CD4-positive, alpha-beta T cell treated with Interleukin-4 for 1 hour (primary cell): ENCODE measurements around the gene ATP2A3.

Experiments used
- DNase-seq, 2 donors: peaks; one replicate each; pipeline ENCODE4 v3.0.0-alpha.2; 2020 to 2022

The ATP2A3 gene

DNA sequence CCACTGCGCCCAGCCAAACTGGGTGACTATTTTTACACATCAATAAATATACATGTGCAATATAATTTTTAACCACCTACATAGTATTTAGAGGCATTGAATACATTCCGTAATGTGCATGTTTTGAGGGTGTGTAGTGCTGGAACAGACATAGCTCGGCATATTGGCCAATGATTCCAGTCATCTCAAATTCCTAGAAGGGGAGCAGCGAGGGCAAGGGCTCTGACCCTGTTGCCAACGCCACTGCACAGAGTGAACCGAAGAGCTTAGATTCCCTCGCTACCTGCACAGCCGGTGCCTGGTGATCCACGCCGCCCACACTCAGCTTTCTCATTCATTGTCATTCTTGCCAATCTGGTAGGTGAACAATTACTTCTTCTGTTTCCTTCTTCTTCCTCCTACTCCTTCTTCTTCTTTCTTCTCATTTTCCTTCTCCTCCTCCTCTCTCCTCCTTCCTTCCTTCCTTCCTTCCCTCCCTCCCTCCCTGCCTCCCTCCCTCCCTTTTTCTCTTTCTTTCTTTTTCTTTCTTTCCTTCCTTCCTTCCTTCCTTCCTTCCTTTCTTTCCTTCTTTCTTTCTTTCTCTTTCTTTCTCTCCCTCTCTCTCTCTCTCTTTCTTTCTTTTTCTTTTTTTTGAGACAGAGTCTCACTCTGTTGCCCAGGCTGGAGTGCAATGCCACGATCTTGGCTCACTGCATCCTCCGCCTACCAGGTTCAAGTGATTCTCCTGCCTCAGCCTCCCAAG, 26.3 kb upstream of the ATP2A3 start:
- no peak for DNase-seq

DNA sequence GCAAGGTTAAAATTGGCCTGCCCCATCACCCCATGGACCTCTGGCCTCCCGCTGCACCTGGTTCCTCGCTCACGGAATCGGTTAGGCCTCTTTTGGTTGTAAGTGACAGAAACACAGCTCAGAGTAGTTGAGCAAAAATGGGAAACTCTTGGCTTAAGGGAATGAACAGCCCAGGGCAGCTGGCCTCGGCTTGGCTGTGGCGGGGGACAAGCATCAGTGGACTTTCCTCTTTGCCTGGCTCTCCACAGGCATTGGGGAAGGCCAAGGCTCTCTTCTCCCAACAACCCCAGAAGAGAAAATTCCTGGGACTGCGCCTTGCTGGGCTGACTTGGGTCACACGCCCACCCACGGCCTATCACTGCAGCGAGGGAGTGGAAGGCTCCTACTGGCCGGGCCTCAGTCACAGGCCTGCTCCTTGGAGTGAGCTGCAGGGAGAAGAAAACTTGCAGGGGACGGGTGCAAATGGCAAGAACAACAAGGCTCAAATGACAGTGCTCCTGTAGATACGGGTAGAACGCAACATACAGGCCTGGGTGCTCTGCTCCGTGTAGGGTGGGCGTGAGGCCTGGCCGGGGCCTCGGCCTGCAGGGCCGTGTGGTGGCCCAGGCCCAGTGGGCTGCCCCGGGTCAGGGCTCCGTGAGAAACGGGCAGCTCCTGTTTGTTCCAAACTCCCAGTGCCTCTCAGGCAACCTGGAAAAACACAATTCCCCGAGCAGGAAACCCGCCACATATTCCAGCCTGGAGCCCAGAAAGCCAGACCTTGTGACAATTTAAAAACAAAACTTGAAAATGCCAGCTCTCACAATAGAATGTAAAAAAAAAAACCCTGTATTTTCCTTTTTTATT, 25.0 kb upstream of the ATP2A3 start:
- DNase-seq, result no peak

DNA sequence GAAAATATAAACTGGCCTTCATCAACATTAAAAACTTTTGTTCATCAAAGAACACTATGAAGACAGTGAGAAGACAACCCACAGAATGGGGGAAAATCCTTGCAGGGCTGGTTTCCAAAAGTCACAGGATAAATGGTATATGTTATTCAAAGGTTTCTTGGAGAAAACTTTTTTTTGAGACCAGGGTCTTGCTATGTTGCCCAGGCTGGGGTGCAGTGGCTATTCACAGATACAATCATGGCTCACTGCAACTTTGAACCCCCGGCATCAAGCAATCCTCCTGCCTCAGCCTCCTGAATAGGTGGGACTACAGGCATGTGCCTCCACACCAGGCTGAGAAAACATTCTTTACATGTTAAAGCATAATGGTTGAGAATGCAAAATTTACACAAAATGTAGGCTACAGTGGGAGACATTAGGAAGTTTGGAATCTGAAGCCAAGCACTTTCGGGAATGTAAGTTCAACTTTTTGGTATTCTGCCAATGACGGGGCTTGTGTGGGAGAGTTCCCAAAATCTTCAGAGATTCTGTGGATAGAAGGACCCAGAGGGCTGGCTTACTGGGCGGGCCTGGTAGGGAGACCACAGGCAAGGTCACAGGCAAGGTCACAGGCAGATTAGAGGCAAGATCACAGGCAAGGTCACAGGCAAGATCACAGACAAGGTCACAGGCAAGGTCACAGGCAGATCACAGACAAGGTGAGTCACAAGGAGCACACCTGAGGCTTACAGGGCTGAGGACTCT, 24.2 kb upstream of the ATP2A3 start:
- DNase-seq, result no peak

DNA sequence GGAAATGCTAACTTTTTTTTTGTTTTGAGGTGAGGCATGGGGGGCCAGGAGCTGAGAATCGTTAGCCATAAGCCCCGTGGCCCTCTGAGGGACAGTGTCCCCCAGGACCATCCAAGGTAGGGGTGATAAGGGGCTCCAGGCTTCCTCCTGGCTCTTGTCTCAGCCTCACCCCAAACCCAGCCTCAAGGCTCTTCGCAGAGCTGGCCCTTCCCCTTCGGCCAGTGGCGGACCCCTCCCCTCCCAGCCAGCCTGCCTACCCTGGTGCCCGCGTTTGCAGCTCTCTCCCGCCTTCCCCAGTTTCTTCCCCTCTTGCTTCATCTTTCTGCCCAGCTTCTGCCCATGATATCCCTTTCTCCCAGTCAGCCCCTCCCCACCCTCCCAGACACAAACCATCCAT, 22.7 kb upstream of the ATP2A3 start:
- DNase-seq, result no peak

DNA sequence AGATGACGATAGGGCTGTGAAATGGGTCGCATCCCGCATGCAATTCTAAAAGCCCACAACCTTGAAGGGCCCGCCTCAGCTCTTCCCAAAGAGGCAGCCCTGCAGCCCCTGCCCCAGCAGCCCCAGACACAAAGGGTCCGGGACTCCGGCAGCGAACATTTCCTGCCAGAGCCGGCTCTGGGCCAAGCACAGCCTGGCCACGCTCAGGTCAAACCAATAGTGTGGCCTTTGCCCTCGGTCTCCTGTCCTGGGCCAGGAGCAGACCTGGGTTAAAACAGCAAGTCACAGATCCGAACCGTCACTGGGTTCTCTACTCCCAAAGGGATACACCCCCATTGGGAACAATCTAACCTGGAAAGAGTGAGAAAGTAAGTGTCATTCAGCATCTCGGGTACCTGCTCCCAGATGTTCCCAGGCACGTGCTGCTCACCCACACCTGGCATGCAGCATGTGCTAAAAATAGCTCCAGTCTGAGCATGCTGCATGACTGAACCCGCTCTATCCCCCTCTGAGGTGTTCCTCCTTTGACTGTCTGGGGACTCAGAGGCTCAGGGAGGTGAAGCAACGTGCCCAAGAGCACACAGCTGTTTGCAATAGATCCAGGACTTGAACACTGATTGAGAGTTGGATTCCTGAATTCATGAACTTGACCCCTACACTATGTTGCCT, 22.2 kb upstream of the ATP2A3 start:
- no peak for DNase-seq

DNA sequence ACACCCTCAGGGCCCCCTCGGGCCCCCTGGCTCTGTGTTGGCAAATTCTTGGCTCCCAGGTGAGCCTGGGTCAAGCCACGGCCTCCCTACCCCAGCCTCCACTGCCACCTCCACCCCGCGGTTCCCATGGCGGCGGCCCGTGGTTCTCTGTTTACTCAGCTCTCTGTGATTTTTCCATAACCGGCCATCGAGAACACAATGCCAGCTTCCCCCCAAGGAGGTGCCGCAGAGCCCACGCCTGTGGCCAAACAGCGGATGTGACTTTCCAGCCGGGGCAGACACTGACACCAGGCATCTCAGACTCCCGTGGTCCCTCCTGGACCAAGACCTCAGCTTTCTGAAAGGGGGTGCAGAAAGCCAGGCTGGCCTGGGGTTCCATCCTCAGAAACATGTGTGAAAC, 21.6 kb upstream of the ATP2A3 start:
- DNase-seq, result no peak

DNA sequence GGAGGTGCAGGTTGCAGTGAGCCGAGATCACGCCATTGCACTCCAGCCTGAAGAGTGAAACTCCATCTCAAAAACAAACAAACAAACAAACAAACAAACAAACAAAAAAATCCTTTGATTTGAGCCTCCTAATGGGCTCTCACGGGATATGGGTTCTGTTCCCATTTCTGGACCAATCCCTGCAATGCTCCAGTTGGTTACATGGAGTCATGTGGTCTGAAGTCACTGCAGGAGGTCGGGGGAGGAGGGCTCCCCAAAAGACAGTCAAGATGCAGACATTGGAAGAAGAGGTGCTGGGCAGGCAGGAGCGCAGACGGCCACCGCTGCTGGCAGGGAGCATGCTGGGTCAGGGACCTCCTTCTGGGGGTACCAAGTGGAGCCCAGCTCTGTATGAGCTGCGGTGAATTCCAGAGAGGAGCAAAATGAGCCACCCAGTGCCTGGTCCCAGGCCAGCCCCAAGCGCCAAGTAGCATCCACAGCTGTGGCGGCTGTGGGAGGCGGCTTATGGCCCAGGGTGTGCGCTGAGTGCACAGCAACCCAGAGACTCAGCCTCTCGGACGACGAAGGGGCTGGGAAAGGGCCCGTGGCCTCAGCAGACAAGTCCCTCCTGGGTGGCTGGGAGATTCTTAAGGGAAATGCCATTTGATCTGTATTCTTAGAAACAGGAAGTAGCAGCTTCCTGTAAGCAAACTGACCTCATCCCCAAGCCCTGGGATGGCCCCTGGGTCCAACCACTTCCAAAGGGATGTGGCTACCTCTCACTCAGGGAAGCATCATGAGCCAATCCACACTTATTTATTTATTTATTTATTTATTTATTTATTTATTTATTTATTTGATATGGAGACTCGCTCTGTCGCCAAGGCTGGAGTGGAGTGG, 19.6 kb upstream of the ATP2A3 start:
- DNase-seq, result no peak

DNA sequence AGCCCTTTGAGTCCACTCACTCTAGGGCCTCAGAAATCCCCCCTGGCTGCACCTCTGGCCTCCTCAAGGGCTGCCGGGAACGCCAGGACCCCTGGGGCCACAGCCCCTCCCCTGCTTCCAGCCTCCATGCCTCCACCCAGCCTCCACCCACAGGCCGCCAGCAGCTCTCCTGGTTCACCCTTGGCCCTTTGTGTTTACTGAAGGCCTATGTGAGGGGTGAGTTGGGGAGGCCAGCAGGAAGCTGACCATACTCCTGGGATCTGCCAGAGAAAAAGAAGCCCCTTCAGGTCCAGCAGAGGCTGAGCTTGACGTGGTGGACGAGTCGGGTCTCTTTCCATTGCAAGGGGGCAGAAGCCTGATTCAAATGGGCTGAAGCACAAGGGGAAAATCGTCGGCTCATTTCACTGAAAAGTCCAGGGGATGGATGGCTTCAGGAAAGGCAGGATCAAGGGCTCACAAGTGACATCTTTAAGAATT, 18.3 kb upstream of the ATP2A3 start:
- no peak for DNase-seq

DNA sequence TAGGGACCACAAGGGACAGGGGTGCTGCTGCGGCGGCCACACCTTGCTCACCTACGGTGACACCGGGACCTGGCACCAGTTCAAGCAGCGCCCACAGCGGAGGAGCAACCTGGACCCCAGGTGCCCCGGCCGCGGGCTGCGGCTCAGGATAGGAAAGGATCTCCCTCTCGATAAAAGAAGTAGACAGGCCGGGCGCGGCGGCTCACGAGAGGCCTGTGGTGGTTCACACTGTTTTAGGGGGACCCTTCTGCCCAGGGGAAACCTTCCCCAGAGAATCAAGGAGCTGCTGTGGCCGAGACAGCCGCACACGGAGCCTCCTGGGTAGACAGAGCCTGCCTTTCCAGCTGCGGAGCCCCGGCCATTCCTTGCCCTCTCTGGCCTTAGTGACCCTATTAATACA, 17.9 kb upstream of the ATP2A3 start:
- no peak for DNase-seq

DNA sequence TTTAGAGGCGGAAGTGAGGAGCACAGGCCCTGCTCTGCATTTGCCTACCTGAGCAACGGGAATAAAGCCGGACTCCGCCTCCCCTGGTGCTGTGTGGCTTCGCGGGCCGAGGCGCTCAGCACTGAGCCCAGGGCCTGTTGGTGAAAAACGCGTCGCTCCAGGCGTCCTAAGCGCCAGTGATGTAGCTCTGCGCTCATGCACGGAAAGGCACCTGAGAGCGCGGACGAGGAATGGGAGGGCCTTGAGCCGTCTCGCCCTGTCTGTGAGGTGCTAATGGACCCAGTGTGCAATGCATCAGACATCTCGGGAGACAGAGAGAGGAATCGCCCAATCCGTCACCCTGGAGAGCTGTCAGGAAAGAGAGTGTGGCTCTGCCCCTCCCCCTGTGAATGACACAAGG, 17.2 kb upstream of the ATP2A3 start:
- no peak for DNase-seq

DNA sequence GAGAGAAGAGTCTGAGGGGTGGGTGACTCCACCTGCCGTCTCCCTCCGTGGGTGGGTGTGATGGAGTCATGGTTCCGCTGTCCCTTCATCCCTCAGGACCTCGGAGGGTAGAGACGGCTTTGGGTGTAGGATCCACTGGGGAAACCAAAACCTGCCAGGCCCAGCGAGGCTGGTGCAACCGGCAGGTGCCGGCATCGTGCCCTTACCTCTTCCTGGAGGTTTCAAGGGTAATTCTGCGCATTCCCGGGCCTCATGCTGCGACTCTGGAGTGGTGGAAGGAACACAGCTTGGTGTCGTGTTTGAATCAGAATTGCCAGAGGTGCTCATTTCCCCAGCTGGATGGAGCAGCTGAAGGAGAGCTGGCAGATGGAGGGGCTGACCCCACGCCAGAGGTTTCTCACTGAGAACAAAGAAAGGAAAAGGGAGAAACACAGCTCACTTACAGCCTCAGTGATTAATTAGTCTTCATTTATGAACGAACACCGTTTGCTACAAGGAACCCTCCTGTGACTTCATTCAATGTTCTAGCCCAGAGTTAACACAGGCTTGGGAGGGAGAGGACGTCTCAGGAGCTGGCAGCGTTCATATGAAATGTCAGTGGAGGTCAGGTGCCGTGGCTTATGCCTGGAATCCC, 16.3 kb upstream of the ATP2A3 start:
- DNase-seq, result no peak

DNA sequence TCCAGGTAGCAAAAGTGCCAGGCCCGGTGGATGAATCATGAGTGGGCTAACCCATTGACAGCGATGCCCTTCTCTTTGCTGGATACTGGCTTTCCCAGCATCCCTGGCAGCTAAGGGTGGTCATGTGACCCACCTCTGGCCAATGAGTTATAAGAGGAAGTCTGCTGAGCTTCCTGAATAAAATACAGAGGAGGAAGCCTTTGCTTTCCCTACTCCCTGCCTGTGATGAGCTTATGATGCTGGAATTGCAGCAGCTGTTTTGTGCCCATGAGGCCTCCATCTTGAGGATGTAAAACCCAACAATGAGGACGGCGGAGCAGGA, 15.0 kb upstream of the ATP2A3 start:
- no peak for DNase-seq

DNA sequence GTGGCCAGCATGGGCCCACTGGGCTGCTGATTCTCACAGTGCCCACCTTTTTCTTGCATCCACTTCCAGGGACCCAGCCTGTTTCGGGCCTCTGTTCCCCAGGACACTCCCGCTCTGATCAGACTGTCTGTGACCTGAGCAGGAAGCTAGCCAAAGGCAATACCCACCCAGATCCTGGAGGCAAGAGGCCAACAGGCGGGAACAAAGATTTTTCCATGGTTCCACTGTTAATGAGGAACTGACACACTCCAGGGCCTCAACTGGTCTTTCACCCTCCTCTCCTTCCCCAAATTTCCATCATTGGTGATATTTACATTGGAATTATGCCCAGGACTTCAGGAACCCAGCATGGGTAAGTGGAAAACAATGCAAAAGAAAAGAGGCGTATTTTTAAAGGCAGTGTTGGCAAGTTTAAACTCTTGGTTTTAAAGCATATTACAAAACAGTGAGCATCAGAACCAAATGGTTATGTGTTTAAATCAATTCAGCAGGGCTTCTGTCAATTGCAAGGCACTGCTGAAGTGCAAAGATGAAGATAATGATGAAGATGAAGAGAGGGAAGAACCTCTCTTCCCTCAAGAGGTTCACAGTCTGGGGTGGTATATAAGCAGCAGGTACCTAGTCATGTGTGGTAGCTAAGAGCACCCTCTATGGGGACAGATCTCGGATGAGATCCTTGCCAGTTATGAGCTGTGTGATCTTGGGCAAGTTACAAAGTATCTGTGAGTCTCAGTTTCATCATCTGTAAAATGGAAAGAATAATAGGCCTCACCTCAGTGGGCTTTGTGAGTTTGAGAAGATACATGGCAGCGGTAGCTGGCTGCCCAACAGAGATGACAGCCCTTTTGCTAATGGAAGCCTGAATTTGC, 14.4 kb upstream of the ATP2A3 start:
- DNase-seq, result no peak

DNA sequence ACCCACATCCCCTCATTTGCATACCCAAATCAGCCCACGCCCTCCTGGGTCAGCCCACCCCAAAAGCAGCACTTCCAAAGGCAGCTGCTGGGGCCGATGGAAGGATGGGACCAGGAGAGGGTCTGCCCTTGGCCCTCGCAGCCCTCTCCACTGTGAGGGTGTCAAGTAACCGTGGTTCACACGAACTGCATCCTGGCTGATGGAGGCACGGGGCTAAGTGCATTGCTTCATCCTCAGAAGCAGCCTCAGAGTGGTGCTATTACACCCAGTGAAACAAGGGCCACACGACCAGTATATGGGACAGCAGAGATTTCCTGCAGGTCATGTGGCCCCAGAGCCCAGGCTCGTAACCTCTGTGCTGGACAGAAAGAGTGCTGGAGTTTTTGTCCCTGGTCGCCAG, 13.2 kb upstream of the ATP2A3 start:
- DNase-seq, result no peak

DNA sequence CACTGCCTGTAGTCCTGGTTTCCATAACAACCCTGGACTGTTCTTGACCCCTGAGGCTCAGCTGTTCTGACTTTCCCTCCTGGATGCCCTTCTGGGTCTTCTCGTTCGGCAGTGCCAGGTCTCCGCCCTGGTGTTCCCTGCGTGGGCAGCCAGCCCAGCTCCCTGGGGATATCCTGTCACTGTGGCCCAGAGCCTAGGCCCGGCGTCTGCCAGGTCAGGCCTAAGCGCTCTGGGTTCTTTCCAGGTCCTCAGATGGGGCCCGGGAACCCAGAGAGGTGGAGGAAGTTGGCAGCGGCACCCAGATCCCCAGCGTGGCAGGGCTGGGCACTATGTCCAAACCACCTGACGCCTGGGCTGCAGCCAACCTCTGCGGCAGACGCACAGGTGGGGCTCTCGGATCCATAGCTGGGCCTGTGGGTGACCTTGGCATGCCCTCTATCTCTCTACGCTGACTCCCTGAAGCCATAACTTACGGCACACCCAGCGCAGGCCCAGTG, 12.5 kb upstream of the ATP2A3 start:
- no peak for DNase-seq

DNA sequence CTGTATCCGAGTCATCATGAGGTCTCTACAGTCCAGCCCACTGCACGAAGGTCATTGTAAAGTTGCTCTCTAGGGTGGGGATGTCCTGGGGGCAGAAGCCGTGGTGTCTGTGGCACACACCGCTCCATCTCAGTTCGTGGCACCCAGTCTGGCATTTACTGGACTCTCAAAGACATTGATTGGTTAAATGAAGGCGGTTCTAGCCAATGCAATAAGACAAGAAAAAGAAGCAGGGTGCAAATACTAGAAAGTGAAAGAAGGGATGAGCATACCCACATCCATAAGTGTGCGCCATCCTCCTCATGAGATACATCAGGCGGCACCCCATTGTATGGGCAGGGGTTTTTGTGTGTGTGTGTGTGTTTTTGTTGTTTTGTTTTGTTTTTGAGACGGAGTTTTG, 10.7 kb upstream of the ATP2A3 start:
- DNase-seq, result no peak

DNA sequence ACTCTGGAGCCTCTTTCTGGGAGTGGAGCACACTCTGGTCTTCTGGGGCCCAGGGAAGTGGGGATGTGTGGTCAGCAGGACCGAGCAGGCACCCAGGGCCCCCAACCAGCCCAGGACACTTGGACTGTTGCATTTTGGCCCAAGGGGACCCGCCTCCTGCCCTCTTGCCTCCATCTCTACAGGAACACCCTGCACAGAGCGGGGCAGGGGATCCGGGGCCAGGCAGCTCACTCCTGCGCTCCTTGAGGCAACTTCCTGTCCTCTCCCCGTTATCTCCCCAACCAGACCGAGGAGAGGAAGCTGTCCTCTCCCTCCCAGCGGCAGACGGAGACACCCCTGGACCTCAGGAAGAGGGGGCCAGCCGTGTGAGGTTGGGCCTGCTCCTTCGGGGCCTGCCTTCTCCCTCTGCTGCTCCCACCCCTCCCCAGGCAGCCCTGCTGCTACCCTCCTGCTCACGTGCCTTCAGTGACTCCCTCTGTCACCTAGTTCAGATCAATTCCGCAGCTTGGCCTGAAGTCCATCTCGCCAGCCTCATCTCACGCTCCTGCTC, 10.0 kb upstream of the ATP2A3 start:
- DNase-seq, result no peak

DNA sequence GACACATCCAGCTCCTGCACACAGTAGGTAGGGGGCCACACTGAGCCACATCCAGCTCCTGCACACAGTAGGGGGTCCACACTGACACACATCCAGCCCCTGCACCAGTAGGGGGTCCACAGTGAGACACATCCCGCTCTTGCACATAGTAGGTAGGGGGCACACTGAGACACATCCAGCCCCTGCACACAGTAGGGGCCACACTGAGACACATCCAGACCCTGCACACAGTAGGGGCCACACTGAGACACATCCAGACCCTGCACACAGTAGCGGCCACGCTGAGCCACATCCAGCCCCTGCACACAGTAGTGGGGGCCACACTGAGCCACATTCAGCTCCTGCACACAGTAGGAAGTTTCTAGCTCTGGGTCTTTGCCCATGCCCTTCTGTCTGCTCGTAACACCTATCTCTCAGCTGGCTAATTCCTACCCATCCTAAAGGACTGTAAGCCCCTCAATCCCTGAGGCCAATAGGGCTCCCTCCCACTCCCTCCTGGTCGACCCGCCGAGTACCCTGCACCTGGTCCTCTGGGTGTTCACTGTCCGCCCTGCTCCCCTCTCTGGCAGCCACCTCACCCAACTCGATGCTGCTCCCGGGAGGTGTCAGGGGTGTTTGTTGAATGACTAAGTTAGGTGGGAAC, 9.4 kb upstream of the ATP2A3 start:
- no peak for DNase-seq

DNA sequence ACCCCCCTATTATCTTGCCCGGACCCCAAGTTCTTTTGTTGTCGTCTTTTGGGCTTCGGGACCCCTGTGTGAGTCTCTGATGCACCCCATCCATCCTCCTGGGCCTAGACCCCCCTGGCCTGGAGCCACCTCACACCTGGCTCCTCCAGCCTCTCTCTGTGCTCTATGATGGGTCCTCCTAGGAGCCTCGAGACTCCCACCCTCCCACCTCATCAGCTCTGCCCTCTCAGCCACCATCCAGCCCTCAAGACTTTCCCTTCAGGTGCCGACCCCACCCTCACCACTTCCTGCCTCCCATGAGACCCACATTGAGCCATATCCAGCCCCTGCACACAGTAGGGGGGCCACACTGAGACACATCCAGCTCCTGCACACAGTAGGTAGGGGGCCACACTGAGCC, 8.7 kb upstream of the ATP2A3 start:
- DNase-seq, result no peak

DNA sequence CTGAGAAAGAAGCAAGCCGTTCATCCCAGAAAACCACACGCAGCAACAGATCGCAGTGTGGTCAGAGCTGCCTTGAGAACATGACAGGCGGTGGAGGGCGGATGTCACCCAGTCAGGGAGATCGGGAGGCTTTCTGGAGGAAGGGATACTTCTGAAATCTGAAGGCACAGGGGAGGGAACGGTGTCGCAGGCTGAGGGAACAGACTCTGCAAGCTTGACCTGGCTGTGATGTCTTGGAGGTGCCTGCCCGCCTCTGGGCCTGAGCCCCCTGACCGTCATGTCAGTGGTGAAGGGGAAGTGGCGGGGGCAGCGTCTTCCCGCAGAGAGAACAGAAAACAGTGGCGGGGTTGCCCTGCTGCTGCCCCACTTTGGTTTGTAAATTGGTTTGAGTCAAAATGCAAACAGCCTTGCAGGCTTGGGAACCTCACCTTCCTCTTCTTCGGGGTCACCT, 8.1 kb upstream of the ATP2A3 start:
- DNase-seq, result no peak
